Measurements from ENCODE around the gene CSNK1D. TPM values are rescaled to one million over a fixed set of nuclear protein-coding genes. Genes with fewer than 3 reads are reported as not detected.
A peak's percentile ranks its signal among the peaks of the same experiment; 100 is the strongest.

Gene CSNK1D
- total and polyA plus RNA-seq, 3 donors from 2014 or later = 137 to 179 (median 178) TPM

DNA sequence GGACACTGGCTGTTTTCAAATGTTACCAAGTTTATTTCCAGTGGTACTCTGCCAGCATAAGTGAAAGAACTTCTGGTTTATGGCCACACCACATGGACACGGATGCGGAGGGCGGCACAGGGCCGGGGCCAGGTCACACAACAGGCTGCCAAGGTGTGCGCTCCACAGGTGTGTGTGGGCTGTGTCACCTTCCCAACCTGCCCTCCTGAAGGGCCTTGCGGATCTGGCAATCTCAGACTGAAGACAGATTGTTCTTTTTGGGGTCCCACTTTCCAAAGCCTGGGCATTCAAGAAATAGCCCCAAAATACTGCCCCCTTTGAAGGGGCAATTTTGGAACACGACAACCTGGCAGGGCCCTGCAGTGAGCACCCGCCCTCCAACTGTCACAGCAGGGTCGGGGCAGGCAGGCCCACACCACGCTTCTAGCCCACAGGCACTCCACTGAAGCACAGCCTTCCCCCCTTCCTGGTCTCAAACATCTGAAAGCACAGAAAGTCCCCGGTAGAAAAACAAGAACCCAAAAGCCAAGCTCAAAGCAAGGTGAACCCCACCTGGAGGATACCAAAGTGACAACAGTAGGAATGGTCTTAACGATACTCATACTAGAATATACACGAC, 3.5 kb downstream of the CSNK1D start:
- H3K36me3 ChIP-seq (ENCODE audit: low read depth, missing control alignments) = no peaks in the 10 kb centered on the region
- no peak for DNase-seq
- H3K27me3 ChIP-seq = no peaks in the 10 kb centered on the region
- no peak for TF ChIP-seq CTCF (IDR thresholded peaks at IDR 0.05)
- no peak for TF ChIP-seq POLR2A (IDR thresholded peaks at IDR 0.05)
- peak overlapping the region in 1 of 2 donors; percentile 47 for H3K27ac ChIP-seq
- intact Hi-C loops (cut with DNase I; ENCODE audit: low total_unique reads) = no loop called here
- no peak overlapping the region for H3K4me3 ChIP-seq
- H3K9me3 ChIP-seq = no peaks in the 10 kb centered on the region
- peaks cover 49% of the 10 kb centered on the region for H3K4me1 ChIP-seq
- WGBS, 2 donors = 51 to 60% methylated on average over 12 to 13 of the region's 13 CpGs

- Histone ChIP-seq H3K4me3 (no peak overlapping the region), H3K9me3 (no peaks in the 10 kb centered on the region), H3K36me3 (ENCODE audit: low read depth, missing control alignments) (no peaks in the 10 kb centered on the region), H3K4me1 (peaks cover 46% of the 10 kb centered on the region), H3K27ac (peak overlapping the region in 1 of 2 donors; percentile 47), H3K27me3 (no peaks in the 10 kb centered on the region)
- TF ChIP-seq CTCF (IDR thresholded peaks at IDR 0.05) (no peak), POLR2A (IDR thresholded peaks at IDR 0.05) (no peak)
- DNase-seq = no peak
- 44 to 49% methylated on average over 5 to 10 of the region's 10 CpGs for WGBS, 2 donors
- intact Hi-C loops (cut with DNase I; ENCODE audit: low total_unique reads) = no loop called here
Measured at GRCh38 chr17:82269138-82269881, 4.2 kb downstream of the CSNK1D start.

DNA sequence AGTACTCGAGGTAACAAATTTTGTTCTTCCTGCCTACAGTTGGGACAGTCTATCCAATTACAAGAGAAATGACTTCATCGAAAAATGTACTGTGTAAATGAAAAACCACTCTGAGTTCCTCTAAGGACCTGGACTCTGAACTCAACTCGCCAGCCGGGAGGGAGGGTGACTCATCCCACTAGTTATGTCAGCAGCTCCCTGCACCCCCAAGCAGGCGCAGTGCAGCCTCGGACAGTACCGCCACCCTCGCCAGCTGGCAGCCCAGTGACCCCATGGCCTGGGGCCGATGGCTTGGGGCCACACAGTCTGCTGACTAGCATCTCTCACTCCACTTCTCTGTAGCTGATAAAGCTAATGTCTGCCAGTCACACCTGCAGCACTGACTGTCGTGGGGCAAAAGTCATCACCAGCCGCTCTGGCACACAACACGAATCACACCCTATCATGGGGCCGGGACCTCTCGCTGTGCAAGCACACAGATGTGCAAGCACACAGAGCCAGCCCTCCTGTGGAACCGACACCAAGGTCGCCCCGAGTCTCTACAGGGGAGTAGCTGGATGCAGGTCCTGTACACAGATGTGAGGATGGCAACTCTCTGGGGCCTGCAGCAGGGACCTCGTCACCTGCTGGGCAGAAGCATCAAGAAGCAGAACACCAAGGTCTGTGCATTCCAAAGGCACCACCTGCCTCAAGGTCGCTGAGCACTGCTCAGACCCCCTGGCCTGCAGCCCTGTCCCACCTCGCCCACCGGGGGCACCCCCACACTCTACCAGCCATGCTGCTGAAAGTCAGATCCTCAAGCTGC, 5.7 kb downstream of the CSNK1D start:
- no peak overlapping the region for H3K4me3 ChIP-seq

DNA sequence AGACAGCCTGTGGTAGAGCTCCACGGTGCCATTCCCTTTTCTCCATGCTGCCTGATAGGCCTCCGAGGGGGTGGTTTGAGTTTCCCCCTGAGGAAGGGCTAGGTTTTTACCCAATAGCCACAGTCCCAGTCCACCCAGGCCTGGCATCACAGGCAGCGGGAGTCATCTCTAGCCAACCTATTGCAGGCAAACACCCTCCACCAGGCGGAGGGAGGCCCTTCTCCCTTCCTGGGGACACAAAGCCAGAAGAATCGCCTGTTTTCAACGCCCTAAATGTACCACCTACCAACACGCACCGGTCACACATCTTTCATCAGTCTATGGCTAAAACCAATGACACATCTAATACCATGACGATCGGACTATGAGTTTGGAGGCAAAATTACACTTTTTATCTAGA, 7.4 kb downstream of the CSNK1D start:
- intact Hi-C loops (cut with DNase I; ENCODE audit: low total_unique reads) = no loop called here
- H3K9me3 ChIP-seq = no peaks in the 10 kb centered on the region
- H3K27ac ChIP-seq = no peak overlapping the region
- DNase-seq = no peak
- peaks cover 34% of the 10 kb centered on the region for H3K4me1 ChIP-seq
- TF ChIP-seq POLR2A (IDR thresholded peaks at IDR 0.05) (no peak), CTCF (IDR thresholded peaks at IDR 0.05) (no peak)
- 88 to 89% methylated on average over 10 of the region's 10 CpGs for WGBS, 2 donors
- no peaks in the 10 kb centered on the region for H3K36me3 ChIP-seq (ENCODE audit: low read depth, missing control alignments)
- no peak overlapping the region for H3K4me3 ChIP-seq
- H3K27me3 ChIP-seq = no peaks in the 10 kb centered on the region

More for the DNA sequence above, 5.7 kb downstream of the CSNK1D start:
- TF ChIP-seq POLR2A (IDR thresholded peaks at IDR 0.05) = no peak
- TF ChIP-seq CTCF (IDR thresholded peaks at IDR 0.05) = no peak
- 39 to 62% methylated on average over 11 to 21 of the region's 21 CpGs for WGBS, 2 donors
- Histone ChIP-seq H3K27me3 (no peaks in the 10 kb centered on the region), H3K36me3 (ENCODE audit: low read depth, missing control alignments) (no peaks in the 10 kb centered on the region), H3K4me1 (peaks cover 40% of the 10 kb centered on the region), H3K9me3 (no peaks in the 10 kb centered on the region), H3K27ac (peak overlapping the region; percentile 74 to 80)
- peak; percentile 90 for DNase-seq
- intact Hi-C loops (cut with DNase I; ENCODE audit: low total_unique reads) = no loop called here

Measured in testis (tissue), 3 donors.